NCI-H146 treated with DMSO at 0.1 percent for 48 hours (cell line): Measurements from ENCODE around the gene PUM2.
A peak's percentile ranks its signal among the peaks of the same experiment; 100 is the strongest.

Source experiments
- DNase-seq: peaks from one replicate; lab custom pipeline; 2025; ENCODE audit not compliant: unreplicated experiment; lab: John Stamatoyannopoulos, UW

The PUM2 gene

DNA sequence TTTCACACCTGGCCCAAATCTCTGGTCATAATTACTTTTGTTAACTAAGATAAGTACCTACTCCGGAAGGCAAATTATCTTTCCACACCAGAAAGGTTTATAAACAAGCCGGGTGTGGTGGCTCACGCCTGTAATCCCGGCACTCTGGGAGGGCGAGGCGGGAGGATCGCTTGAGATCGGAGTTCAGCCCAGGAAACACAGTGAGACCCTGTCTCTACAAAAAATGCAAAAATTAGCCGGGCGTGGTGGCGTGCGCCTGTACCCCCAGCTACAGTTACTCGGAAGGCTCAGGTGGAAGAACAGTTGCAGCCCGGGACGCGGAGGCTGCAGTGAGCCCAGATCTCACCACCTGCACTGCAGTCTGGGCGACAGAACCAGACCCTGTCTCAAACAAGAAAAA is 2.1 kb downstream of the PUM2 start:
- DNase-seq: no peak

DNA sequence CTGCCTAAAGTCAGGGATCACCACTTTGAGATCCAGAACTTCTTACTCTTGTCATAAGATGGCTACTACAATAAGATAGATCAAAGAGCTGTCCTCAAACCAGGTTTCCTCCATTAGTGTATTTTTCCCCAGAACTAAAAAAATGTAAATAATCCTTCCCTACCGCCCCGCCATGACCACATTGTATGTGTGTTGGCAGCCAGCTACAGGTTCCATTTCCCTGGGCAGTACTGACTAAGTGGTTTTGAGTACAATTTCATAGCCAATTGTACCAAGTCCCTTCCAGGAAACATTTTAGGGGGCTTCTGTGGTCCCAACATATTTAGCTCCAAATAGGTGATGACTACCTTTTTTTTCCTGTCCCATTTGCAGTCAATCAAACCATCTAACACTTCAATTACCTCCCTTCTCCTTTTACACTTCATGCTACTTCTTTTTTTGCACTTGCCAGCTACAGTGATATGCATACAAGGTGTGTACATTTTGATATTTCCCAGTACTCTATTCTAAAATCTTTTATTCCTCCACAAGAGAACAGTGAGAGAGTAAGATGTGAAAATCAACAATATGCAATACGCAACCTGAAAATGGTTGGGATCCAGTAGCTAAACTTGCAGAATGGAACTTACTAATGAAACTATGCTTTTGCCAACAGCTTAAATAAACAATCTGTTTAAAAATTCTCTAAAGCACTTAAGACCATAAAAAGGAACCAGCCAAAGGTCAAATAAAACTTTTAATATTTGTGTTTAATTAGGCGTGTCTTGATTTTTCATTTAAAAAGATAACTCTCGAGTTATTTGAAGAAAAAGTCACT is 3.9 kb downstream of the PUM2 start:
- DNase-seq: no peak

DNA sequence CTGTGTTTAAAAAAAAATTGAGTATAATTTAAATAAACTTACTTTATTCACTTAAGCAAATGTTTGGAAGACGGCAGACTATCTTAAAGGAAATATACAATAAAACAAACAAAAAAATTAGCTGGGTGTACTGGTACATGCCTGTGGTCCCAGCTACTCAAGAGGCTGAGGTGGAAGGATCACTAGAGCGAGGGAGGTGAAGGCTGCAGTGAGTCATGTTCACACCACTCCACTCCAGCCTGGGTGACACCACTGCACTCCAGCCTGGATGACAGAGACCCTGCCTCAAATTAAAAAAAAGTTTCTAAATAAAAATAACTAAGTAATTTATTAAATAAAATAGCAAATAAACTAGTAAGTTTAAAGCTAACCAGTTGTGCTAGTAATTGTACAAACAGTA is 7.5 kb downstream of the PUM2 start:
- DNase-seq: no peak

DNA sequence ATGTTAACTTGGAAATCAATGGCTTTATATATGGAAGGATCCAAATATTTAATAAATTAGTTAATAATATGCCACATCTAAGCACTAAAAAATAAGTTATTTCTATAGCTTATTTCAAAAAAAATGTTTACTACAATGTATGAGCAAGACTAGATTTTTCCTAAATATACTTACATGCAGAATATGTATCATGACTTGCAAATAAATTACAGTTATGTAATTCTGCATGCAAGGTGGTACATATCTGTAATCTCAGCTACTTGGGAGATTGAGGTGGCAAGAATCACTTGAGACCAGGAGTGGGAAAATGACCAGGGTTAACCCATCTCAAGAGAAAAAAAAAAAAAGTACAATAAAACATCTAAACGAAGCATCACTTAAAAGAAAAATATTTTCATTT is 11.6 kb downstream of the PUM2 start:
- no peak for DNase-seq

DNA sequence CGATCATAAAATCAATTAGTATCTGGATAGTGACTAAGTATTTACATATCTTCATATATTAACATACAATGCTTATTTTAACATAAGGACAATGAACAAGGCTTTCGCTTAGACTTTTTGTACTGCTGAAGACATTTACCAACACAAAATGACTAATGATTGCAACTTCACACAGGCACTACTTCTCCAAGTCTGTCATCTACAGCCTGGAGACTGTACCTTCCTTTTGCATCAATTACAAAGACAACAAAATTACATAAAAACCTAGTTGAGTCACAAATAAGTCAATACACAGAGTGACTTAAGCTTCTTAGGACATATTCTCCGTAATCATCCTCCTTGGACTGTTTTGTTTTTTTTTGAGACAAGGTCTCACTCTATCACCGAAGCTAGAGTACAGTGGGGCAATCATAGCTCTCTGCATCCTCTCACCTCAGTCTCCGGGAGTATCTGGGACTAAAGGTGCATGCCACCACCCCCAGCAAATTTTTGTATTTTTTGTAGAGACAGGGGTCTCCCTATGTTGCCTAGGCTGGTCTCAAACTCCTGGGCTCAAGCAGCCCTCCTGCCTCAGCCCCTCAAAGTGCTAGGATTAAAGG is 15.9 kb downstream of the PUM2 start:
- no peak for DNase-seq

DNA sequence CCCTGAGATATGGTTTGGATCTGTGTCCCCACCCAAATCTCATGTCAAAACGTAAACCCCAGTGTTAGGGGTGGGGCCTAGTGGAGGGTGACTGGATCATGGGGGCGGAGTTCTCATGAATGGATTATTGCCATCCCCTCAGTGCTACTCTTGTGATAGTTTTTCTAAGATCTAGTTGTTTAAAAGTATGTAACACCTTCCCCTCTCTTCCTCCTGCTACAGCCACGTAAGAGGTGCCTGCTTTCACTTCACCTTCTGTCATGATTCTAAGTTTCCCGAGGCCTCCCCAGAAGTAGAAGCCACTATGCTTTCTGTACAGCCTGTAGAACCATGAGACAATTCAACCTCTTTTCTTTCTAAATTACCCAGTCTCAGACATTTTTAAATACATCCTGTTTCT is 16.9 kb downstream of the PUM2 start:
- DNase-seq: no peak

DNA sequence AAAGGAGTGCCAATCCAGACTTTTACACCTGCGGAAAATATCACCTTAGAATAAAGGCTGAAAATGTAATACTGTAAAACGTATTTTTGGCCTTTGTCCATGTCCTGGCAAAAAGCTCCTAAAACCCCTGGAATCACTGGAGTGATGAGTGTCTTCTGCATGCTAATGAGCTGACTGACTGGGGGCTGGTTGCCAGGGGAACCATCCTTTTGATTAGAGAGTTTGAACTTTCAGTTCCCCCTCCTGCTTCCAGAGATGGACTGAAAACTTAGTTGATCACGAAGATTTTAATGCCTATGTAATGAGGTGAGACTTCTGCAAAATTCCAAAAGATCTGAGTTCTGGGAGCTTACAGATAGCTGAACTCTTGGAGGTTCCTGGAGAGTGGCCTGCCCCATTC is 20.5 kb downstream of the PUM2 start:
- no peak for DNase-seq

DNA sequence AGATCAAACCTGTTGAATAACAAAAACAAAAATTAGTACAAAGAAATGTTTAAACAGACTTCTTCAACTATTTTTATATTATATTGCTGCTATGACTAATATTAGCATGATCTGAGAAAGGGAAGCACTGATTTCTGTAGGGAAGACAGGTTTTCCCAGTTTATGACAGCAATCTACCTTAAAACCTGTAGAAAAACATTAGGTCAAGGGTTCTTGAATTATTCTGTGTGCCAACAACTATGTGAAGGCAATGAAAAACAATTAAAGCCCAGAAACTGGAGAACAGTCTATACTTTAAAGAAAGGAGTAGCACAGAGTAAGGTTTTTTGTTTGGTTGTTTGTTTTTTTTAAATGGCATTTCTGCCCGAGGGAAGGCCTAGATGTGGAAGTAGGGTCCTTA is 23.3 kb downstream of the PUM2 start:
- DNase-seq: no peak

DNA sequence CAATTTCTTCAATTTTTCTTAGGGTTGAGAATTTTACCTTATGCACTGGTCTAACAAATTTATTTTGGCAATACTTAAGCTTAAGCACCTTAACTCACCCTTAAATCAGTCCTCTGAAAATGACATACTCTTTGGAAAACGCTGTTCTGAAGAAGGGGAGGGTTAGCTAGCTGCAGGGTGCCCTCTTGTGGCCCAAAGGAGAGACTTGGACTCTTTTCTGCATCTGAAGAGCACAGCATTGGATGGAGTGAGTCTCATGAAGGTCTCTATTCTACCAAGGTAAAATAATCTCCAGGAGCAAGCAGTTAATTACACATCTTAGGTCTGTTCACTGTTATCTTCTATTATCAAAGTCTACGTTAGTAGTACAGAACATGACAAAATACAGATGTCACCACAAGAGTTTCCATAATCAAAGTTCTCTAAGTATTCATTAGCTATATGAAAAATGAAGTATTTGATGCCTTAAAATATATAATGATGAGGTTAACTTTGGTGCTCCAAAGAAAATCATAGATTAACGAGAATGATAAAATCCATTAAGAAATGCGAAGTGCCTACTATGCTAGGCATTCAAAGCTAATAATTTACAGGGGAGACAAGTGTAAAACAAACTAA is 24.4 kb downstream of the PUM2 start:
- DNase-seq: peak; percentile 24

DNA sequence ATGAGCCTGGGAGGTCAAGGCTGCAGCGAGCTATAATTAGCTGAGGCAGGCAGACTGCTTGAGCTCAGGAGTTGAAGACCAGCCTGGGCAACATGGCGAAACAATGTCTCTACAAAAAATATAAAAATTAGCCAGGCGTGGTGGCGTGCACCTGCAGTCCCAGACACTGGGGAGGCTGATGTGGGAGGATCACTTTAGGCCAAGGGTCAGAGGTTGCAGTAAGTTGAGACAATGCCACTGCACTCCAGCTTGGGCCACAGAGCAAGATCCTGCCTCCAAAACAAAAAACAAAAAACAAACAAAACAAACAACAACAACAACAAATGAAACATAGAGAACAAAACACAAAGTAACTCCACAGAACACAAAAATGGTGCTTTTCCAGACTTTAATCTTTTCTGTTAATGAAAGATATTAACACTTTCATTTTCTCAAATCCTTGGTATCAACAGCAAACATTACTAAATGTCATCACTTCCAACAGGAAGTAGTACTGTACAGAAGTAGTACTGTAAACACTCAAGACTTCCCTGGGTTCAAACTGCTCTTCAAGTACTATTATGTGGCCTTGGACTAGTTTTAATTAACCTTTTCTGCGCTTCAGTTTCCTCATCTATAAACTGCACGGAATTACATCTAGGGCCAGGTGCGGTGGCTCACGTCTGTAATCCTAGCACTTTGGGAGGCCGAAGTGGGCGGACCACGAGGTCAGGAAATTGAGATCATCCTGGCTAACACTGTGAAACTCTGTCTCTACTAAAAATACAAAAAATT is 27.9 kb downstream of the PUM2 start:
- DNase-seq: no peak

DNA sequence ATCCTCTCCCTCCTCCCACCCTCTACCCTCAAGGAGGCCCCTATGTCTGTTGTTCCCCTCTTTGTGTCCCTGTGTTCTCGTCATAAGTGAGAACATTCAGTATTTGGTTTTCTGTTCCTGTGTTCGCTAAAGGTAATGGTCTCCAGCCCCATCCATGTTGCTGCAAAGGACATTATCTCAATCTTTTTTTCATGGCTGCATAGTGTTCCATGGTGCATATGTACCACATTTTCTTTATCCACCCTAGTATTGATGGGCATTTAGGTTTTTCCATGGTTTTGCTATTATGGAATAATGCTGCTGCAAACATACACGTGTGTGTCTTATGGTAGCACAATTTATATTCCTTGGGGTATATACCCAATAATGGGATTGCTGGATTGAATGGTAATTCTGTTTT is 33.0 kb downstream of the PUM2 start:
- DNase-seq: no peak

DNA sequence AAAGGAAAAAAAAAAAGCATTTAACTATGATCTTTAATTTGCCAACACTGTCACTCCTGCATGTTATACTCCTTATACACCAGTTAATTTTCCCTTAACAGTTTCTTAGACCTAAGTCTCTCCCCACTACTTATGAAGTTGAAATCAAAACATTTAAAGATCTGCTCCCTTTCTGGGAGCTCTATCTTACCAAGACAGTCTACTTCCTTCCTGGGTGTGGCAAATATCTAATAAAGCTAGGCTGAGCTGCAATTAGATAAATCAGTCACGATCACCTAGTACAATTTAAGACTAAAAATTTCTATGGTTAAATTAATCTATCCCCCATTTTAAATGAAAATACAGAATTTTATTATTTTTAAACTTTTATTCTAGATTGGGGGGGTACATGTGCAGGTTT is 33.4 kb downstream of the PUM2 start:
- DNase-seq: no peak

DNA sequence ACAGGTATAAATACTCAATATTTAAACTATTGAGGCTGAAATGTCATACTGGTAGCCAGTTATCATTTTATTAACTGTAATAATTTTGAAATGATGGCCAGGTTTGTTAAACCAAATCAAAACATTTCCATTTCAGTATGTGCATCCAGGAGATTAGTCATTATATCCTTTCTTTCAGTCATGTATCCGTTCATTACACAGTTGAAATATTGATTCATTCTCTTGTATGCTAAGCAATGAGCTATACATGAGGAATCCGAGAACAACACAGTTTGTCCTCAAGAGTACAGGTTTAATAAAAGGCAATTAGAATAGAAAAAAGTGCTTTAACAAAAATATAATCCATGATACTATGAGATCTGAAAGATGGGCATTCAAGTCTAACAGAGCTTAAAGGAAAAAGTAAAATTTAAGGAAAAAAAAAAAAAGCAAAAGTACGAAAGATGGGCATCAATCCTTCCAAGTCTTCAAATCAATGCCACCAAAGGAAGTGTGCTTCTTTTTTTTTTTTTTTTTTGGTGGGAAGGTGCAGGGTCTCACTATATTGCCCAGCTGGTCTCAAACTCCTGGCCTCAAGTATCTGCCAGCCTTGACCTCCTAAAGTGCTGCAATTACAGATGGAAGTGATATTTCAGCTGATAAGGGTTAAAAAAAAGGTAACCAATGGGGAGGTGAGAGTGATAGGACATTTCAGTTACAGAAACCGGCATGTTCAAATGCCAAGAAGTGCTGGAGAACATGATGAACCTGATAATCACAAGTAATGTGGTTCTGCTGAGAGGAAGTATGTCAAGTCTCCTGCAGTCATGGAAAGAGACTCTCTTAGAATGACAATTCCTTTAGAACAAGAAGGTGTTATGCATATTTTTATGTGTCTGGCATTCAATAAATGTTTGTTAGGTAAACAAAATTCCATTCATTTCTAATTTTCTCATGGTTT is 35.8 kb downstream of the PUM2 start:
- DNase-seq: no peak

DNA sequence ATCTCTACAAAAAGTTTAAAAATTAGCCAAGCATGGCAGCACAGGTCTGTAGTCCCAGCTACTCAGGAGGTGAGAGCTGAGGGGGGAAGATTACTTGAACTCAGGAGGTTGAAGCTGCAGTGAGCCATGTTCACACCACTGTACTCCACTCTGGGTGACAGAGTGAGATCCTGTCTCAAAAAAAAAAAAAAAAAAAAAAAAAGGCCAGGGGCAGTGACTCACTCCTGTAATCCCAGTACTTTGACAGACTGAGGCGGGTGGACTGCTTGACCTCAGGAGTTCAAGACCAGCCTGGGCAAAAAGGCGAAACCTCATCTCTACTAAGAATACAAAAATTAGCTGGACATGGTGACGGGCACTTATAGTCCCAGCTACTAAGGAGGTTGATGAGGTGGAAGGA is 37.0 kb downstream of the PUM2 start:
- DNase-seq: no peak

DNA sequence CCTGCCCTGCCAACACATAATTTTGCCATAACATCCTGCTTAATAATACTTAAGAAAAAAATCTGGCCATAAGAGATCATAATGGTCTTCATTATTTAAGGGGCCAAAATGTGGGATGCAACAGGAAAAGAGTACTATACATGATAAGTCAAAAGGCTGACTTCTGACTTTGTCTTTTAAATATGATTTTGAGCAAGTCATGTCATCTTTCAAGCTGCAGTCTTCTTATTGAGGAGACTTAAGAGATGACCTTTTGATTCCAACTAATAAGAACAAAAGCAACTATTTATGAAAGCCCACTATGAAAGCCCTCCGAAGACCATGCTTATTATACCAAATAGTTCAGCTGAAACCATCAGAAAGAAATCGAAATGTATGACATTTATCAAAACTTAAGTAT is 41.6 kb downstream of the PUM2 start:
- DNase-seq: no peak

DNA sequence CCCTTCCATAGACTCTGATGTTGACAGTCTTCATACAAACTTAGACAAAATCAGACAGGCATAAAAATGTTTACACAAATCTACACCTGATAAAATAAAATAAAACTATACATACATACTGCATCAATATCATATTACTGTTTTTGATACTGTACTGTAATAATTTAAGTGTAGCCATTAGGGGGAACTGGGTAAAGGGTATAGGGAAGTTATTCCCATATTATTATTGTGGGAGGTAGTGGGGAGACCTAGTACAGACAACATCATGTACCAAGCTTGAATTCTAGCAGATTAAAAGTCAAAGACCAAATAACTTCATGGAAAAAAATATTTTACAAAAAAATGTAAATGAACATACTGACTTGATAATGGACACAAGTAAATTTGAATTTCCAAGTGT is 43.3 kb downstream of the PUM2 start:
- DNase-seq: no peak

DNA sequence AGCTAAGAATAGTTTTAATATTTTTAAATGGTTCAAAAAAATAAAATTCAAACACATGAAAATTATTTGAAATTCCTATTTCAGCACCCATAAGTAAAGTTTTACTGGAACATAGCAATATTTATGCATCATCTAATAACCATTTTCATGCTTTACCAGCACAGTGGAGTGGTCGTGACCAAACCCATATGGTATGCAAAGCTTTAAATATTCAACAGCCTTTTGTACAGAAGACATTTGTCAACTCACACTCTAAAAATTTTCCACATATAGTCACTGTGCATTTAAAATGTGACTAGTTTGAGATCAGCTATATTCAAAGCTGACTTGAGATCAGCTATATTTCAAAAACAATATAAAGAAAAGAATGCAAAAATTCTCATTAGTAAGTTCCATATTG is 46.2 kb downstream of the PUM2 start:
- DNase-seq: no peak

DNA sequence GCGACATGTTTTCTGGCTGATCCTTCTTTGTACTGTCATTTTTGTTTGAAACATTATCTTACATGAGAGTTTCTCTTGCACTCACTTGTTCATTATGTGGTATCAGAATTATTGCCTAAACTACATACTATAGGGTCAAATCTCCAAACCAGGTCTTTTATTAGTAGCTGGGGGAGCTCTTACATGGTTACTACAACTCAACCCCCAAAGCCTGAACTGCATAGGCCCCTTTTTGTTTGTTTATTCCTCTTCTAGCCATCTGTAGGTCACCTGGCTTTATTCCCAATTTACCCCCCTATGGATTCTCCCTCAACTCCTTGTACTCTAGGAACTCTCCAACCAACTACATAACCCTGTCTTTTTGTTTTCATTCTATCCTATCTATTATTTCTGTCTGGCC is 46.7 kb downstream of the PUM2 start:
- no peak for DNase-seq

DNA sequence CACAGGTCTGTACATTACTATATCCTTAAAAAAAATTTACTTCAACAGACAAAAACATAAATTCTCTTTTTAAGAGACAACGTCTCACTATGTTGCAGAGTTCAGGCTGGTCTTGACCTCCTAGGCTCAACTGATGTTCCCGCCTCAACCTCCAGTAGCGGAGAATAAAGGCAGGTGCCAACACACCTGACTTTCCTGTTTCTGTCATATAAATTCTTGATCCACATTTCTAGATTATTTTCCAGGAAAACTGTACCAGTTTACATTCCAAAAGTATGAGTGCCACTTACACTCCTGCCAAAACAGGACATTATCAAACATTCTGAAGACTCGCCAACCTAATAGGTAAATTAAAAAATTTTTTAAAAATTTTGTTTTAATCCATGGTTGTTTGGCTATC is 48.6 kb downstream of the PUM2 start:
- no peak for DNase-seq

DNA sequence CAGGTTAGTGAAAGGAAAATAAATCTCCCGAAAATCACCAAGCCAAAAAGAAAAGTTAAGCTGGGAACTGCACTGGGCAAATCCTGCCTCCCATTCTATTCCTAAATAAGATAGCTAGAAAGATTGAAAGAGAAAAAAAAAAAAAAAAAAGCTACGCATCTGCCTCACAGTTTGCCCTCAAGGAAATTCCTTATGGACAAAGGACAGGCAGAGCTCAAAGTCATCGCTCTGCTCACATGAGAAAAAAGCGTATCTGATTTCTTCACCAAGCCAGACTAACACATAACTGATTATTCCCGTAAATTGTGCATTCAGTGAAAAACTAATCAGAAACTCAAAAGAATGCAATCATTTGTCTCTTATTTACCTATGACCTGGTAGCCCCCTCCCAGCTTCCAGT is 50.0 kb downstream of the PUM2 start:
- DNase-seq: no peak

DNA sequence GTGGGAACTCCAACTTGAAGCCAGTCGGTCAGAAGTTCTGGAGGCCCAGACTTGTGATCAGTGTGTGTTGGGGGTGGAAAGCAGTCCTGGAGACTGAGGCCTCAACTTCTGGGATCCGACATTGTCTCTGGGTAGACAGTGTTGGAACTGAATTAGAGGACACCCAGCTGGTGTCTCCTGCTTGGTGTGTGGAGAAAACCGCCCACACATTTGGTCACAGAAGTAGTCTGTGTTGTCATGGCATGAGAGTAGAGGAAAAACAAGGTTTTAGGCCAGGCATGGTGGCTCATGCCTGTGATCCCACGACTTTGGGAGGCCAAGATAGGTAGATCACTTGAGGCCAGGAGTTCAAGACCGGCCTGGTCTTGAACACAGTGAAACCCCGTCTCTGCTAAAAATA is 51.5 kb downstream of the PUM2 start:
- DNase-seq: no peak
